Mesenchymal stem cell (in vitro differentiated cells and primary cell): Measurements from ENCODE around the gene ST6GALNAC4.
A peak's percentile ranks its signal among the peaks of the same experiment; 100 is the strongest.

Experiments
- DNase-seq: peaks from one replicate; pipeline ENCODE4 v3.0.0-alpha.2; 2013
- H2AFZ ChIP-seq: one replicate; pipeline ENCODE4 v1.6.1; 2013; ENCODE audit warnings: low read depth, mild to moderate bottlenecking, control low read depth, inconsistent platforms, low read length, moderate library complexity
- H2AK5ac ChIP-seq: 2 replicates; pipeline ENCODE4 v1.6.1; 2013; ENCODE audit warnings: low read length, moderate library complexity, mild to moderate bottlenecking, inconsistent platforms; ENCODE audit not compliant: severe bottlenecking
- H2BK120ac ChIP-seq: one replicate; pipeline ENCODE4 v1.6.1; 2013; ENCODE audit warnings: low read depth, mild to moderate bottlenecking, inconsistent platforms, low read length, moderate library complexity
- H2BK12ac ChIP-seq, 2 experiments: one replicate each; pipeline ENCODE4 v1.6.1; 2013; ENCODE audit warnings: inconsistent platforms in 2 of 2, low read length in 2 of 2, mild to moderate bottlenecking in 2 of 2, moderate library complexity in 2 of 2, control low read depth in 1 of 2
- H2BK15ac ChIP-seq: one replicate; pipeline ENCODE4 v1.6.1; 2013; ENCODE audit warnings: mild to moderate bottlenecking, low read depth, inconsistent platforms; ENCODE audit not compliant: poor library complexity, severe bottlenecking
- H2BK5ac ChIP-seq: 2 replicates; pipeline ENCODE4 v1.6.1; 2013; ENCODE audit warnings: low read depth, mild to moderate bottlenecking, low read length, control low read depth, inconsistent platforms; ENCODE audit not compliant: poor library complexity, severe bottlenecking
- H3K14ac ChIP-seq, 2 experiments: one replicate each; pipeline ENCODE4 v1.6.1; 2013; ENCODE audit warnings: inconsistent platforms in 2 of 2, low read length in 2 of 2, control low read depth in 1 of 2, mild to moderate bottlenecking in 1 of 2, moderate library complexity in 1 of 2
- H3K18ac ChIP-seq, 2 experiments: one replicate each; pipeline ENCODE4 v1.6.1; 2013; ENCODE audit warnings: inconsistent platforms in 2 of 2, low read length in 2 of 2, control low read depth in 1 of 2, low read depth in 1 of 2, mild to moderate bottlenecking in 1 of 2
- H3K23ac ChIP-seq, 2 experiments: one replicate each; pipeline ENCODE4 v1.6.1; 2013; ENCODE audit warnings: inconsistent platforms in 2 of 2, low read length in 2 of 2, mild to moderate bottlenecking in 2 of 2, moderate library complexity in 2 of 2, control low read depth in 1 of 2
- H3K27ac ChIP-seq: 2 replicates; pipeline ENCODE4 v1.5.1; 2013; ENCODE audit warnings: mild to moderate bottlenecking, moderate library complexity, low read length, control low read depth, inconsistent platforms; ENCODE audit not compliant: poor library complexity, severe bottlenecking
- H3K27me3 ChIP-seq, 2 experiments: 2 replicates each; pipeline versions ENCODE4 v1.6.1 to v1.7.0; 2013; ENCODE audit warnings: low read length in 2 of 2, mild to moderate bottlenecking in 2 of 2, moderate library complexity in 2 of 2, control low read depth in 1 of 2, inconsistent platforms in 1 of 2; ENCODE audit not compliant: control insufficient read depth in 1 of 2, insufficient read depth in 1 of 2
- H3K36me3 ChIP-seq, 2 experiments: 2 replicates each; pipeline versions ENCODE4 v1.6.1 to v1.7.0; 2013; ENCODE audit warnings: low read length in 2 of 2, control low read depth in 1 of 2, inconsistent platforms in 1 of 2, low read depth in 1 of 2, mild to moderate bottlenecking in 1 of 2; ENCODE audit not compliant: insufficient read depth in 2 of 2, control insufficient read depth in 1 of 2
- H3K4ac ChIP-seq, 2 experiments: one replicate each; pipeline ENCODE4 v1.6.1; 2013; ENCODE audit warnings: inconsistent platforms in 2 of 2, low read length in 2 of 2, mild to moderate bottlenecking in 2 of 2, moderate library complexity in 2 of 2, control low read depth in 1 of 2, low read depth in 1 of 2
- H3K4me1 ChIP-seq: 2 replicates; pipeline ENCODE4 v1.6.1; 2013; ENCODE audit warnings: low read depth, low read length, control low read depth; ENCODE audit not compliant: control insufficient read depth, insufficient read depth
- H3K4me2 ChIP-seq: 2 replicates; pipeline ENCODE4 v1.6.1; 2013; ENCODE audit warnings: low read length, mild to moderate bottlenecking, inconsistent platforms; ENCODE audit not compliant: poor library complexity, severe bottlenecking
- H3K4me3 ChIP-seq, 2 experiments: 2 replicates each; pipeline versions ENCODE4 v1.5.1 to v1.7.0; 2013; ENCODE audit warnings: low read length in 2 of 2, mild to moderate bottlenecking in 2 of 2, control low read depth in 1 of 2, low read depth in 1 of 2; ENCODE audit not compliant: insufficient read depth in 1 of 2
- H3K79me1 ChIP-seq: replicated peaks from 2 replicates; pipeline ENCODE4 v1.6.1; 2013; ENCODE audit warnings: mild to moderate bottlenecking, control low read depth, low read length, inconsistent platforms; ENCODE audit not compliant: poor library complexity, severe bottlenecking
- H3K9ac ChIP-seq: 2 replicates; pipeline ENCODE4 v1.7.0; 2013; ENCODE audit warnings: mild to moderate bottlenecking, low read length, moderate library complexity
- H3K9me3 ChIP-seq: 2 replicates; pipeline ENCODE4 v1.7.0; 2013; ENCODE audit warnings: mild to moderate bottlenecking, low read length; ENCODE audit not compliant: control insufficient read depth
- H4K8ac ChIP-seq: one replicate; pipeline ENCODE4 v1.6.1; 2013; ENCODE audit warnings: inconsistent platforms, mild to moderate bottlenecking, low read length, moderate library complexity
- H4K91ac ChIP-seq: one replicate; pipeline ENCODE4 v1.6.1; 2013; ENCODE audit warnings: mild to moderate bottlenecking, low read length, inconsistent platforms
- WGBS: methylation state at CpG from one replicate; pipeline ENCODE4 v1.1.7; 2013; ENCODE audit warnings: mixed read lengths; 5-methylcytosine and 5-hydroxymethylcytosine counted together

The ST6GALNAC4 gene

DNA sequence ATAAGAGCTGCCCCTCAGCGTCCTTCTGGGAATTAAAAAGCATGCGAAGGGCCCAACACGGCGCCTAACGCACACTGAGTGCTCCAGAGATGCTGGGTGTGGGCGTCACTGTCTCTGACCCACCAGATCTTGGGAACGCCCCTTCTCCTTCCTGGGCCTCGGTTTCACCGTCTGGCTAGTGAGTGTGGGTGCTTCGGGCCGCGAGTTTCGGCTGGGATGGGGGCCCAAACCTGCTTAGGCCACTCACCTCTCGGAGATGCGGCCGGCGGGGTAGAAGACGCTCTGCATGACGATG is 10.0 kb upstream of the ST6GALNAC4 start:
- WGBS, result 3% methylated on average over 13 of the region's 19 CpGs
- peak overlapping the region; percentile 47 for H2AFZ ChIP-seq
- H3K4me3 ChIP-seq, result peak overlapping the region; percentile 41 to 72
- H3K4ac ChIP-seq, result no peak overlapping the region
- peaks cover 2 to 4% of the 10 kb centered on the region in 2 experiments for H3K36me3 ChIP-seq
- no peak overlapping the region for H4K8ac ChIP-seq
- H3K23ac ChIP-seq, result peak overlapping the region in 1 of 2 experiments; percentile 61
- H3K4me1 ChIP-seq, result peaks cover 39% of the 10 kb centered on the region
- H2BK120ac ChIP-seq, result no peak overlapping the region
- H3K9me3 ChIP-seq, result no peaks in the 10 kb centered on the region
- H2BK15ac ChIP-seq, result no peak overlapping the region
- H3K4me2 ChIP-seq, result peak overlapping the region; percentile 81
- peak overlapping the region in 1 of 2 experiments; percentile 37 for H2BK12ac ChIP-seq
- H2AK5ac ChIP-seq, result no peak overlapping the region
- H3K14ac ChIP-seq, result peak overlapping the region in 1 of 2 experiments; percentile 69
- H3K9ac ChIP-seq, result peak overlapping the region; percentile 71
- H4K91ac ChIP-seq, result no peak overlapping the region
- no peak overlapping the region for H2BK5ac ChIP-seq
- peaks cover 0 to 30% of the 10 kb centered on the region in 2 experiments for H3K27me3 ChIP-seq
- H3K18ac ChIP-seq, result peak overlapping the region in 1 of 2 experiments; percentile 72
- no peak overlapping the region for H3K27ac ChIP-seq
- peak; percentile 48 for DNase-seq
- no peaks in the 10 kb centered on the region for H3K79me1 ChIP-seq

DNA sequence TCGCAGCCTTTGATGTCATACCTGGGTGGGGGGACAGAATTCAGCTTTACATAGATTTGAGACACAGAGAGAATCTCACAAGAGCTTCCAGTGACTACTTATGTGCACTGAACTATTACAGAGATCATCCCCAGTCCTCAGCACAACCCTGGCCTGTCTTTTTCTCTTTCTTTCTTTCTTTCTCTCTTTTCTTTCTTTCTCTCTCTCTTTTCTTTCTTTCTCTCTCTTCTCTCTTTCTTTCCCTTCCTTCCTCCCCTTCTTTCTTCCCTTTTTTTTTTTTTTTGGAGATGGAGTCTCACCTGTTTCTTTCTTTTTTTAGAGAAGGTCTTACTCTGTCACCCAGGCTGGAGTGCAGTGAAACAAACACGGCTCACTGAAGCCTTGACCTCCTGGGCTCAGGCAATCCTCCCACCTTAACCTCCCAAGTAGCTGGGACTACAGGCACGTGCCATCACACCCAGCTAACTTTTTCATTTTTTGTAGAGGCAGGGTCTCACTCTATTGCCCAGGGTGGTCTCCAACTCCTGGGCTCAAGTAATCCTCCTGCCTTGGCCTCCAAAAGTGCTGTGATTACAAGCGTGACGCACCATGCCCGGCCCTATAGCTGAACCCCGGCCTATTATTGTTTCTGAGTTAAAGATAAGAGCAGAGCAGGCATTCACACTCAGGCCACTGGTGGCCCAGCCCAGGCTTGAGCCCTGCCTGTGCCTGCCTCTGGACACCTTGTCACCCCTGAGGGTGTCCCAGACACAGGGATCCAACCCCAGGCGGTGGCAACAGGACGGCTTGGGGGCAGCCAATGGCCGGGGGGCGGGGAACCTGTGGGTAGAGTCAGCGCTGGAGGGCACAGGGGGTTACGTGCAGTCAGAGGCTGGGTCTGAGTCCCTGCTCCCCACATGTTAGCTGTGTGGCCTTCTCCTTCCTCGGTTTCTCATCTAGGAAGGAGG is 9.4 kb upstream of the ST6GALNAC4 start:
- Histone ChIP-seq H3K79me1 (no peaks in the 10 kb centered on the region), H3K23ac (peak overlapping the region in 1 of 2 experiments; percentile 28), H3K9ac (peak overlapping the region; percentile 71), H3K4me1 (peaks cover 35% of the 10 kb centered on the region), H4K91ac (no peak overlapping the region), H2BK15ac (peak overlapping the region; percentile 67), H2BK5ac (no peak overlapping the region), H2BK120ac (no peak overlapping the region), H3K14ac (no peak overlapping the region), H3K36me3 (peaks cover 2 to 4% of the 10 kb centered on the region in 2 experiments), H3K9me3 (no peaks in the 10 kb centered on the region), H2AK5ac (no peak overlapping the region), H2BK12ac (peak overlapping the region in 1 of 2 experiments; percentile 0), H3K4me2 (no peak overlapping the region), H3K4ac (no peak overlapping the region), H3K27ac (no peak overlapping the region), H3K18ac (peak overlapping the region in 1 of 2 experiments; percentile 72), H3K27me3 (peaks cover 0 to 30% of the 10 kb centered on the region in 2 experiments), H2AFZ (no peak overlapping the region), H4K8ac (peak overlapping the region; percentile 45), H3K4me3 (peak overlapping the region in 1 of 2 experiments; percentile 72)
- DNase-seq, result no peak
- WGBS, result 72% methylated on average over 14 of the region's 14 CpGs

GRCh38 chr9:127924736-127925444 is 8.0 kb upstream of the ST6GALNAC4 start:
- Histone ChIP-seq H3K36me3 (peaks cover 2 to 4% of the 10 kb centered on the region in 2 experiments), H3K9me3 (no peaks in the 10 kb centered on the region), H3K27ac (no peak overlapping the region), H2AFZ (no peak overlapping the region), H4K91ac (peak overlapping the region; percentile 75), H3K27me3 (peaks cover 0 to 29% of the 10 kb centered on the region in 2 experiments), H3K4me2 (no peak overlapping the region), H3K18ac (no peak overlapping the region), H2BK15ac (no peak overlapping the region), H3K9ac (no peak overlapping the region), H3K4me1 (peaks cover 26% of the 10 kb centered on the region), H3K4me3 (peak overlapping the region in 1 of 2 experiments; percentile 30), H2BK120ac (no peak overlapping the region), H2BK5ac (no peak overlapping the region), H3K14ac (peak overlapping the region in 1 of 2 experiments; percentile 39), H3K79me1 (no peaks in the 10 kb centered on the region), H2AK5ac (no peak overlapping the region), H2BK12ac (peak overlapping the region in 1 of 2 experiments; percentile 17), H4K8ac (peak overlapping the region; percentile 32), H3K4ac (no peak overlapping the region), H3K23ac (no peak overlapping the region)
- 92% methylated on average over 22 of the region's 22 CpGs for WGBS
- no peak for DNase-seq

DNA sequence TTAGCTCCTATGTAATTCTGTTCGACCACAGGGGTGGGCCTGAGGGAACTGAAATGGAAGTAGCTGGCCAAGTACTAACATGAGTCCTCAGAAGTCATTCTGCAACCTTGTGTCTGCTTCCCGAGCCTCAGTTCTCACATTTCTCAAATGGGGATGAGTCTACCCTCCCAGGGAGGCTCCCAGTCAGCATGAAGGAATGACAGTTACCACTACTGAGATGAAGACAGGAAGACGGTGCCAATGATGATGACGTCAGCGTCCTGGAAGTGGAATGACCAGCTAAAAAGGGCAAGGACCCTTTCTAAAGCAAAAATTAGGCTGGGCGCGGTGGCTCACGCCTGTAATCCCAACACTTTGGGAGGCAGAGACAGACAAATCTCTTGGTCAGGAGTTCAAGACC is 6.9 kb upstream of the ST6GALNAC4 start:
- Histone ChIP-seq H3K4ac (no peak overlapping the region), H3K27ac (no peak overlapping the region), H4K8ac (no peak overlapping the region), H3K4me2 (peak overlapping the region; percentile 7), H2BK120ac (no peak overlapping the region), H3K4me1 (peaks cover 32% of the 10 kb centered on the region), H3K23ac (no peak overlapping the region), H3K9me3 (no peaks in the 10 kb centered on the region), H2AFZ (no peak overlapping the region), H3K36me3 (peaks cover 2 to 4% of the 10 kb centered on the region in 2 experiments), H3K79me1 (no peaks in the 10 kb centered on the region), H2BK5ac (no peak overlapping the region), H3K4me3 (peak overlapping the region in 1 of 2 experiments; percentile 34), H3K14ac (no peak overlapping the region), H2BK12ac (no peak overlapping the region), H2AK5ac (no peak overlapping the region), H4K91ac (no peak overlapping the region), H2BK15ac (peak overlapping the region; percentile 26), H3K18ac (peak overlapping the region in 1 of 2 experiments; percentile 0), H3K9ac (peak overlapping the region; percentile 71), H3K27me3 (peaks cover 0 to 21% of the 10 kb centered on the region in 2 experiments)
- 55% methylated on average over 8 of the region's 8 CpGs for WGBS
- peak; percentile 90 for DNase-seq
